Adipocyte (in vitro differentiated cells): ENCODE data around the gene MSI1.

Source experiments
- DNase-seq: peaks from one replicate; pipeline ENCODE4 v3.0.0-alpha.2; 2015; ENCODE audit warnings: low read depth
- H3K27me3 ChIP-seq: replicated peaks from 2 replicates; pipeline ENCODE4 v1.7.0; 2013; ENCODE audit warnings: mild to moderate bottlenecking, low read length, moderate library complexity; ENCODE audit not compliant: control insufficient read depth, insufficient read depth
- H3K36me3 ChIP-seq: 2 replicates; pipeline ENCODE4 v1.7.0; 2013; ENCODE audit warnings: low read length, mild to moderate bottlenecking, moderate library complexity; ENCODE audit not compliant: control insufficient read depth, insufficient read depth, severe bottlenecking
- H3K4me1 ChIP-seq: 2 replicates; pipeline ENCODE4 v1.7.0; 2013; ENCODE audit warnings: mild to moderate bottlenecking, low read length, moderate library complexity; ENCODE audit not compliant: control insufficient read depth, insufficient read depth
- H3K4me3 ChIP-seq: 2 replicates; pipeline ENCODE4 v1.7.0; 2013; ENCODE audit warnings: mild to moderate bottlenecking, low read length, moderate library complexity
- H3K9ac ChIP-seq: 2 replicates; pipeline ENCODE4 v1.7.0; 2013; ENCODE audit warnings: mild to moderate bottlenecking, low read length, moderate library complexity
- H3K9me3 ChIP-seq: 2 replicates; pipeline ENCODE4 v1.7.0; 2013; ENCODE audit warnings: mild to moderate bottlenecking, low read length, moderate library complexity; ENCODE audit not compliant: control insufficient read depth

The MSI1 gene

DNA sequence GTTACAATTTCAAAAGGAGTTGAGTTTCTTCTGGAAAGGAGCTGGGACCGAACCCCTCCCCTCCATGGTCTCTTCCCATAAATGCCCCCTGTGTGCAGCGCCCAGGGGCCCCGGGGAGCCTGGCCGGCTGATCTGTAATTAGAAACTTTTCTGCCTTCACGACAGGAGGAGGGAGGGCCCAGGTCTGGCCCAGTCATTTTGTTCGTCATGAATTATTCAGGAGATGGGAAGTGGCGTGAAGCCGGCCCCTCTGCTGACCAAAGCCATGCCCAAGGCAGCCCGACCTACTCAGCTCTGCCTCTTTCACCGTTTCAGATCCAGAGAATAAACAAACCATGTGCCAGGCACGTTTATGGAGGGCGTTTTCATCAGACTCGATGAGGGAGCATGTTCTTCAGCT, 33.3 kb upstream of the MSI1 start:
- no peaks in the 10 kb centered on the region for H3K9me3 ChIP-seq
- no peak overlapping the region for H3K4me3 ChIP-seq
- no peaks in the 10 kb centered on the region for H3K4me1 ChIP-seq
- H3K9ac ChIP-seq = no peak overlapping the region
- peaks cover 24% of the 10 kb centered on the region for H3K27me3 ChIP-seq
- peak; percentile 56 for DNase-seq
- H3K36me3 ChIP-seq = no peaks in the 10 kb centered on the region

DNA sequence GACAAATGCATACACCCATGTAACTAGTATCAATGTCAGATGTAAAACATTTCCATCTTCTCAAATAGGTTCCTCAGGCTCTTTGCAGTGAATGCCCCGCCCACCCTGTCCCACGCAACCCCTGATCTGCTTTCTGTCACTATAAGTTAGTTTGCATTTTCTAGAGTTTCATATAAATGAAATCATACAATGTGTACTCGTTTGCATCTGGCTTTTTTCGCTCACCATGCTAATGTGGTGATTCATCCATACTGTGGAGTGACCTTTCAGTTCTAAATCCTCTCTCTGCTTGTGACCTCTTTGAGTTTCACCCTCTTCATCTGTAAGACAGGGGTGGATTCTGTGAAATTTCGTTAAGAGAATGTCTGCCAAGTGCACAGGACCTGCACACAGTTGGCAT, 30.6 kb upstream of the MSI1 start:
- peak; percentile 82 for DNase-seq
- Histone ChIP-seq H3K9me3 (no peaks in the 10 kb centered on the region), H3K4me3 (no peak overlapping the region), H3K4me1 (no peaks in the 10 kb centered on the region), H3K27me3 (peaks cover 41% of the 10 kb centered on the region), H3K9ac (no peak overlapping the region), H3K36me3 (no peaks in the 10 kb centered on the region)

DNA sequence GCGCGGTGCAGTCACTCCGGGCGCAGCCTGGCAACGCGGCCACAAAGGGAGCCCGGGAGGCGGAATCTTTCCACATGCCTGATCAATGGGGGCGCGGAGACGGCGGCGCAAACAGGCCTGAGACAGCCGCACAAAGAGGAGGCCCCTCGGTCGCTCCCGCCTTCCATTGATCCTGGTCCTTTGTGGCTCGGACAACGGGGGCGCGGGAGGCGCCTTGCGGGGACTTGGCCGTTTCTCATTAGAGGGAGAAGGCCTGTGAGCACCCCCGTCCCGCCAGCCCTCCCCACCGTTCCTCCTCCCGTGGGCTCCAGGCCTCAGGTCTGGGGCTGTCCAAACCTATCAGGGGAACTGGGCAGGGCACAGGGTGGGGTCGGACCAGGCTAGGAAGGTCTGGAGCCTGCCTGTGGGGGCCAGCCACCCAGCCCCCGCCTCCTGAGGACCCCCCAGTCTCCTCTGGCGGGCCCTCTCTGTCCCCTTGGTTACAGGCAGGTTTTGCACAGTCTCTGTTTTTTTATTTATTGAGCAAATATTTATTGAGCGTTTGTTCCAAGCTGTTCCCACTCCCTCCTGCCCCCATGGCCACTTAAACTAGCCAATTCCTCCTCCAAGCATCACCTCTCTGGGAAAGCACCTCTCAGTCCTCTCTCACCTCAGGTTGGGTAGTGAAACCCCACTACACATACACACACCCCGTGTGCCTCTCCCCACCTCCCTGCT, 29.0 kb upstream of the MSI1 start:
- Histone ChIP-seq H3K4me3 (no peak overlapping the region), H3K9me3 (no peaks in the 10 kb centered on the region), H3K9ac (no peak overlapping the region), H3K27me3 (peaks cover 44% of the 10 kb centered on the region), H3K36me3 (no peaks in the 10 kb centered on the region), H3K4me1 (no peaks in the 10 kb centered on the region)
- no peak for DNase-seq

DNA sequence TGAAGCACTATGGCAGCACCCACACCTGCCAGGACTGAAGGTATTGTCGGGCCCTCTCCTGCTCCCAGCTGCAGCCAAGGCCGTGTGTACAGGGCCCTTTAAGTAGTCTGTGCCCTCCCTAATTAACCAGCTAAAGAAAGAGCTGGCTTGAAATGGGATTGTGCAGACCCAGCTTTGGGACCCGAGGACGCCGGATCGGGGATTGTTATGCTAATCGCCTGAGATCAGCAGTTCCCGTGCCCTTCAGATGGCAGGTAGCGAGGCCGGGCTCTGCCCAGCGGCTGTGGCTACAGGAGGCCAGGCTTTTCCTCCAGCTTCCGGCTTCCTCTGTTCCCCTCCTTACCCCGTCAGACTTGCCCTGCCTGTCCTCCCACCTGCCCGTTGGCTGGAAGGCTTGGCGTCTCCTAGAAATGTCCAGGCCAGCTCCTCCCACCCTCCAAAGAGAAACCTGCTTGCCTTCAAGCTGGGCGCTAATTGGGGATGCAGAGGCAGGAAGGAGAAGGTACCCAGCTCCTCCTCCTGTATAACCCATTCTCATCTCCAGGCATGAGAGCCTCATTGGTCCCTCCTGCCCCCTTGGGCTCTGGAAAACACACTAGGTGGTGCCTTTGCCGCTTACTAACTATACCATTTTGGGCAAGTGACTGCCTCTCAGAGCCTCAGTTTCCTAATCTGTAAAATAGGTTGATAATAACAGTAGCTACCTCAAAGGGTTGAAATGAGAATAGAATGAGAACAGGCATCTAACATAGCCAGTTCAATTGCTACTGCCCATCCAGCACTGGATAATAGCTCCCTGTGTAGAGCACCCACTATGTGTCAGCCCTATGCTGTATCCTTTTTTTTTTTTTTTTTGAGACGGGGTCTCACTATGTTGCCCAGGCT, 25.8 kb upstream of the MSI1 start:
- Histone ChIP-seq H3K4me1 (no peaks in the 10 kb centered on the region), H3K36me3 (no peaks in the 10 kb centered on the region), H3K27me3 (peaks cover 44% of the 10 kb centered on the region), H3K9me3 (no peaks in the 10 kb centered on the region), H3K4me3 (no peak overlapping the region), H3K9ac (no peak overlapping the region)
- no peak for DNase-seq

DNA sequence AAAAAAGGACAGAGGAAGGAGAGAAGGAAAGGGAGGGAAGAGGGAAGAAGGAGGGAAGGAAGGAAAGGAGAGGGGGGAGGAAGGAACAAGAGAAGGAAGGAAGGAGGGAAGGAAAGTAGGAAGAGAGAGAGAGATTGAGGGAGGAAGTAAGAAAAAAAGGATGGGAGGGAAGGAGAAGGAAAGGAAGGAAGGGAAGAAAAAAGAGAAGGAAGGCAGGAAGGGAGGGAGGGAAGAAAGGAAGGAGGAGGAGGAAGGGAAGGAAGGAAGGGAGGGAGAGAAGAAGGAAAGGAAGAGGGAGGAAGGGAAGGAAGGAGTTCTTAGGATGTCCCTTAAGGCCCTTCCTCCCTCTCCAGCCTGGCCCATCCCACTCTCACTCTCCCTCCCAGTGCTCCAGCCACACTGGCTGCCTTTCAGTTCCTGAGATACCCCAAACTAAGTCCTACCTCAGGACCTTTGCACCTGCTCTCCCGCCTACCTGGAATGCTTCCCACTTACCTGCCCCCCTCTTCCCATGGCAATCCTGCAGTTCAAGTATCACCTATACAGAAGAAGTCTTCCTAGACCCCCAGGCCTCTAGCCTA, 21.7 kb upstream of the MSI1 start:
- H3K9ac ChIP-seq = no peak overlapping the region

DNA sequence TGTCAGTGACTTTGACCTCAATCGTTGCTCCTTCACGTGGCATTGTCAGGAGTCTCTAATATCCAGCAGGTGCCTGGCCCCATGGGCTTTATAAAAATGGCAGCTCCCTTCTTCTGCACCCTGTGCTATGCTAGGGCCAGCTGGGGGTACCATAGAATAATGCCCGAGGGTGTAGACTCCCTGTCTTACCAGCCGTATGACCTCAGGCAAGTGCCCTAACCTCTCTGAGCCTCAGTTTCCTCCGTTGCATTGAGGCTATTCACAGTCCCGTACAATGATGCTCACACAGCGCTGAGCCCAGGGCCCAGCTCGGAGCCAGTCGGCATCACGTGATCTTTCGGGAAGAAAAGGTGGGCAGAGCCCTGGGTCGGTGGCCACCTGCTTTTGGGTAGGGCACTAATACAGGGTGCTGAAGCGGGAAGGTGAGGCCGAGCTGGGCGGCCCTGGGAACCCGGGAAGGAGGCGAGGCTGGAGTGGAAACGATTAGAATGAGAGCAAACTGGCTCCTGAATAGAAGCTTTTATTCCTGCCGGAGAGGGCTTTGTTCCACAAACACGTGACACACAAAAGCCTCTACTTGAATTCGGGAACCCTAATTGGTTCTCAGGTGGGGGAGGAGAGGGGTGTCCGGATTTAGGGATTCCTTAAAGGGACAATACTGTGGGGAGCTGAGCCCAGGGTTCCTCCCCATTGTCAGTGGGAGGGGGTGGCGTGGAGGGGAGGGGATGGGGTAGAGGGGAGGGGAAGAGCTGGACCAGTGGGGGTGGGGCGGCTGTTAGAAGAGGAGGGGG, 19.9 kb upstream of the MSI1 start:
- DNase-seq = no peak
- Histone ChIP-seq H3K4me3 (no peak overlapping the region), H3K36me3 (no peaks in the 10 kb centered on the region), H3K9ac (no peak overlapping the region), H3K9me3 (no peaks in the 10 kb centered on the region), H3K4me1 (no peaks in the 10 kb centered on the region), H3K27me3 (peaks cover 37% of the 10 kb centered on the region)

More for the DNA sequence above, 21.7 kb upstream of the MSI1 start:
- no peak for DNase-seq
- H3K4me3 ChIP-seq = no peak overlapping the region
- H3K36me3 ChIP-seq = no peaks in the 10 kb centered on the region
- peaks cover 50% of the 10 kb centered on the region for H3K27me3 ChIP-seq
- no peaks in the 10 kb centered on the region for H3K4me1 ChIP-seq
- no peaks in the 10 kb centered on the region for H3K9me3 ChIP-seq

DNA sequence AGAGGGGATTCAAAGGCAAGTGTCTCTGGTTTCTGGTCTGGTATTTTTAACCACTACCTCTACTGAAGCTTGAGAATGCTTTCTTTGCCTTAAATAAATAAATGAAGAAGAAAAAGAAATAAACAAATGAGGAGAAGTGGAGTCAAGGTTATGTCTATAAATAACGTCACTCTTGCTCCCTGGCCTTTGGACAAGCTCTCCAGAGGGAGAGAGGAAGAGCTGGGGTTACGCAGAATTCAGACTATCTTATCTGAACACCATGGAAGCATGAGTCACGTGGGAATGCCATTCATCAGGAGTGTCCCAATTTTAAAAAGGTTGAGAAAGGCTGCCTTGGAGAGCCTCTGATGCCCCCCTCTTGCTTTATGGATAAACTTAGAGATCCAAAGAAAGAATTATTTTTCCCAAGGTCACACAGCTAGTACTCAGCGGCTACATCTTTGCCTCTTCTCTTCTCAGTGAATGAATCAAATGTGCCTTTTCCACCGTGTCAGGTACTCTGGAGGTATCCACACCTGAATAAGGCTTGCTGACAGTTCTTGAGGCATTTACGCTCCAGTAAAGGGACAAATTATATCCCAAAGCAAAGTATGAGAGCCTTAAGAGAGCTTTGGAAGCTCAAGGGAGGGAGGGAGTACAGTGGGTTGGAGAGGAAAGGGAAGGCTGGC, 12.9 kb upstream of the MSI1 start:
- Histone ChIP-seq H3K4me1 (peaks cover 7% of the 10 kb centered on the region), H3K9ac (no peak overlapping the region), H3K27me3 (peaks cover 12% of the 10 kb centered on the region), H3K9me3 (no peaks in the 10 kb centered on the region), H3K36me3 (no peaks in the 10 kb centered on the region), H3K4me3 (no peak overlapping the region)
- DNase-seq = peak; percentile 32

DNA sequence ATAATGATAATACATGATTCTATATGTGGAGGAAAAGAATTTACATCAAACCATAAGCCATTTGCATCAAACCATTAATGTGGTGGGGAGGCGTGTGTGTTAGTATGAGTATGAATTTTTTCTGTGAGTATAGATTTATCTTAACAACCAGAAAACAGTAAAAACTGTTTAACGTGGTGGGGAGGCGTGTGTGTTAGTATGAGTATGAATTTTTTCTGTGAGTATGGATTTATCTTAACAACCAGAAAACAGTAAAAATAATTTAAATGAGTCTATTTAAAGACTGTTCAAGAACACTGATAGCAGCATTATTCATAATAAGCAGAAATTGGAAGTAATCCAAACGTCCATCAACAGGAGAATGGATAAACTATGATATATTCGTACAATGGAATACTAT, 9.1 kb upstream of the MSI1 start:
- peaks cover 7% of the 10 kb centered on the region for H3K4me1 ChIP-seq
- H3K9ac ChIP-seq = no peak overlapping the region
- peaks cover 27% of the 10 kb centered on the region for H3K27me3 ChIP-seq
- H3K9me3 ChIP-seq = no peaks in the 10 kb centered on the region
- H3K36me3 ChIP-seq = no peaks in the 10 kb centered on the region
- no peak overlapping the region for H3K4me3 ChIP-seq
- no peak for DNase-seq

DNA sequence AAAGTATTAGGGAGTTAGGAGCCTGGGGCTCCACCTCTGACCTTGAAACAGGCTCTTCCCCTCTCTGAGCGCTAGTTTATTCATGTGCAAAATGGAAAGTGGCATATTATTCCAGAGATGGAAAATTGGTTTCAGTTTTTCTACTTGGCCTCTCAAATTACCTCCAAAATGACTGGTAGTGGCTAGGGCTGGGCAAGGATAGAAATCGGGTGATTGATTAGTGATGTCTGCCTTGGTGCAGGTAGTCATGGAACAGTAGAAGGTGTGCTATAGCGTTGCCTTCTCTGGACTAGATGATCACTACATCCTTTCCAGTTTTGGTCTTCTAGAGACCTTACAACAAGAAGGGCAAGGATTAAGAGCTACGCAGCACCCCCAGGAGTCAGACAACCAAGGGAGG, 8.6 kb upstream of the MSI1 start:
- H3K36me3 ChIP-seq = no peaks in the 10 kb centered on the region
- peaks cover 31% of the 10 kb centered on the region for H3K27me3 ChIP-seq
- H3K9ac ChIP-seq = no peak overlapping the region
- no peak overlapping the region for H3K4me3 ChIP-seq
- no peak for DNase-seq
- H3K9me3 ChIP-seq = no peaks in the 10 kb centered on the region
- H3K4me1 ChIP-seq = peaks cover 7% of the 10 kb centered on the region

DNA sequence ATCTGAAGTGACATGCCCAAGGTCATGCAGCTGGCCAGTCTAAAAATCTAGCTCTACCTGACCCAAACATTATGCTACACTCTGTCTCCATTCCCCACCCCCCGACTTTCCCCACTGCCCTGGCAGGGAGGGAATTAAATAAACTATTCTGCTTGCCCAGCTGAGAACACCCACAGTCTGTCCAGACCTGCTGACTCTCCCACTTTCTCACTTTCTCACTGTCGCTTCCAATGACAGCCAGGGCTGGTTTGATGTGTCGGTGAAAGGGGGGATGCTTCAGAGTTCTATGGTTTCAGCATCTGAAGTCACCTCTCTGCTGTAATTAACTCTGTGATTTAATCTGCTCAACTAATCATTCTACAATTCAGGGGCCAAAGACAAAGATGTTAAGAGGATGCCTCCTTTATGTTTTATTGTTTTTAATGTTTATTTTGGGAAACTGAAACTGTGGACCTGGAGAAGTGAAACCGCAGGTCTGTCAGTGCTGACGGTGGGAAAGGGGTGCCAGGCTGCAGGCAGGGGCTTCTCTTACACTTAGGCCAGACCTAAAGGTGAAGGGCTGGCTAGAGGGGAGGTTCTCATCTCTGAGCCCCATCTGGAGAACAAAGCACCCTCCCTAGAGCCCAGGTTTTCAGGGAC, 8.1 kb upstream of the MSI1 start:
- H3K27me3 ChIP-seq = peaks cover 33% of the 10 kb centered on the region
- no peaks in the 10 kb centered on the region for H3K36me3 ChIP-seq
- no peak overlapping the region for H3K4me3 ChIP-seq
- peaks cover 6% of the 10 kb centered on the region for H3K4me1 ChIP-seq
- H3K9ac ChIP-seq = no peak overlapping the region
- H3K9me3 ChIP-seq = no peaks in the 10 kb centered on the region
- DNase-seq = no peak
